GM18499 (cell line): ENCODE measurements around the gene STK32C.
A peak's percentile ranks its signal among the peaks of the same experiment; 100 is the strongest.
"Not testable (repeated sequence)": the region's sequence is repeated elsewhere in the genome, so short reads cannot be mapped to it uniquely, and the experiment has no call there.

Source experiments
- ATAC-seq: cut with Tn5 transposase; IDR thresholded peaks from one replicate; pipeline ENCODE4 v1.9.1; 2021; ENCODE audit warnings: moderate number of reproducible peaks; ENCODE audit not compliant: insufficient read depth, unreplicated experiment

STK32C gene

GRCh38 chr10:132320654-132321469 lies 13.1 kb upstream of the STK32C start:
- ATAC-seq: no peak

GRCh38 chr10:132319853-132320653 lies 12.3 kb upstream of the STK32C start:
- peak; percentile 94 for ATAC-seq

- not testable (repeated sequence) for ATAC-seq
These were observed 9.7 kb upstream of the STK32C start for GRCh38 chr10:132317477-132317876.

- no peak for ATAC-seq
These were observed 8.4 kb upstream of the STK32C start for GRCh38 chr10:132316133-132316532.

GRCh38 chr10:132314881-132315280 lies 7.1 kb upstream of the STK32C start:
- ATAC-seq: not testable (repeated sequence)

GRCh38 chr10:132314336-132314735 lies 6.6 kb upstream of the STK32C start:
- ATAC-seq: no peak

- ATAC-seq: no peak
These were observed 6.1 kb upstream of the STK32C start for GRCh38 chr10:132313865-132314264.

GRCh38 chr10:132313305-132313704 lies 5.6 kb upstream of the STK32C start:
- ATAC-seq: no peak

GRCh38 chr10:132311338-132311939 lies 3.7 kb upstream of the STK32C start:
- no peak for ATAC-seq

GRCh38 chr10:132310701-132311337 lies 3.1 kb upstream of the STK32C start:
- no peak for ATAC-seq

GRCh38 chr10:132309879-132310591 lies 2.3 kb upstream of the STK32C start:
- ATAC-seq: no peak

- ATAC-seq: no peak
These were observed 1.7 kb upstream of the STK32C start for GRCh38 chr10:132309471-132309865.

GRCh38 chr10:132308587-132309470 lies 1.1 kb upstream of the STK32C start:
- ATAC-seq: no peak

- ATAC-seq: peak; percentile 16
These were observed 642 bp downstream of the STK32C start for GRCh38 chr10:132306864-132307751.

GRCh38 chr10:132306343-132306685 lies 1.4 kb downstream of the STK32C start:
- no peak for ATAC-seq

- ATAC-seq: no peak
These were observed 2.0 kb downstream of the STK32C start for GRCh38 chr10:132305654-132306342.

GRCh38 chr10:132304756-132305509 lies 2.8 kb downstream of the STK32C start:
- no peak for ATAC-seq
